ENCODE results near the gene PCDHGC3. TPM values are rescaled to one million over a fixed set of nuclear protein-coding genes. Genes with fewer than 3 reads are reported as not detected.
A peak's percentile ranks its signal among the peaks of the same experiment; 100 is the strongest.

The PCDHGC3 gene
- 21.1 and 21.9 TPM in 2 replicates for total RNA-seq (2012; rRNA removed)
- polyA plus RNA-seq (2012; rRNA removed): 58.9 and 72.1 TPM in 2 replicates
- 70.3 and 79.6 TPM in 2 replicates for polyA plus RNA-seq (2012; cell fraction: cytosol; rRNA removed)
- 18.5 and 26.3 TPM in 2 replicates for polyA plus RNA-seq (2012; cell fraction: nucleus; rRNA removed; ENCODE audit: low replicate concordance)
- percentile 91 among the genes with signal in this experiment for Bru-seq, nascent RNA
- BruChase-seq, experiment 1, labeled RNA remaining after a 6-hour chase: percentile 98 among the genes with signal in this experiment
- BruChase-seq, experiment 2, labeled RNA remaining after a 2-hour chase: percentile 95 among the genes with signal in this experiment
- long read RNA-seq, full-length matches to known transcripts: 21 of 98 reads
- long read RNA-seq, partial matches to known transcripts: 76 of 98 reads
- long read RNA-seq, other reads (novel, unspliced or antisense): 1 of 98 reads

GRCh38 chr5:141475625-141476131 is at the start of gene PCDHGC3:
PCDHGC3 (plus strand) TSS chr5:141475966; CDS start chr5:141476117, 151 bp downstream.
- peaks cover 35% of the 10 kb centered on the region for H4K20me1 ChIP-seq (ENCODE audit: insufficient read depth, low read length)
- H4K5ac ChIP-seq (ENCODE audit: low read depth, low read length): peak within 1 kb of the TSS; percentile 1; the same call in 1 of the 2 replicates
- peak within 1 kb of the TSS; percentile 54 for H3K4me3 ChIP-seq (ENCODE audit: insufficient read depth, low read depth, low read length)
- BruUV-seq (replicated peaks): no TSS peak
- peak; percentile 97 for ATAC-seq (ENCODE audit: low read depth)
- H2AFZ ChIP-seq (replicated peaks; ENCODE audit: low read length, poor library complexity): peak within 1 kb of the TSS; percentile 86
- peak within 1 kb of the TSS; percentile 69 for H2AK9ac ChIP-seq (replicated peaks; ENCODE audit: low read depth, low read length, poor library complexity)
- peaks cover 26 to 41% of the 10 kb centered on the region in 2 experiments for H3K79me1 ChIP-seq (ENCODE audit: low read depth in 1 of 2, low read length in 2 of 2)
- ChIA-PET POLR2A (ENCODE audit: unreplicated experiment) (no interaction called here), CTCF (interaction anchor here (1.1 to 3.1 kb wide), 8 partner anchors 40 to 92 kb away, joined by 3 to 19 read pairs (median 6); no protein-coding TSS in a partner anchor)
- peak; percentile 95 for DNase-seq
- H3K27ac ChIP-seq (ENCODE audit: insufficient read depth, low read length): peak within 1 kb of the TSS; percentile 66
- H4K91ac ChIP-seq (ENCODE audit: insufficient read depth, low read depth, low read length): no peak within 1 kb of the TSS
- peaks cover 17% of the 10 kb centered on the region for H3K4me1 ChIP-seq (ENCODE audit: control insufficient read depth, insufficient read depth, low read length)
- H3K27me3 ChIP-seq (ENCODE audit: control insufficient read depth, insufficient read depth, low read length): no peaks in the 10 kb centered on the region
- H3K36me3 ChIP-seq (ENCODE audit: control insufficient read depth, insufficient read depth, low read length): no peaks in the 10 kb centered on the region
- dilution Hi-C loops (cut with HindIII; ENCODE audit: low sequenced_read_pairs, unreplicated experiment): no loop called here
- peak within 1 kb of the TSS; percentile 83 for H3K23ac ChIP-seq (ENCODE audit: low read depth, low read length)
- H2BK15ac ChIP-seq (ENCODE audit: low read depth, low read length): peak within 1 kb of the TSS; percentile 40; the same call in 1 of the 3 replicates
- 0% methylated on average over 15 of the region's 28 CpGs; no CpG with 5 or more reads in 1 of the 2 experiments for WGBS, 2 experiments (ENCODE audit: extremely low coverage in 2 of 2, insufficient read length in 1 of 2)
- peak within 1 kb of the TSS; percentile 52; the same call in 1 of the 2 replicates for H2AK5ac ChIP-seq (ENCODE audit: low read depth, low read length)
- in situ Hi-C loops (cut with MboI; ENCODE audit: low sequenced_read_pairs): loop anchor here (5.0 kb wide), 1 partner anchor 47 kb away; no protein-coding TSS in a partner anchor
- peak within 1 kb of the TSS; percentile 48 to 54; a peak in 3 of 4 replicates for H4K8ac ChIP-seq (ENCODE audit: low read depth in 2 of 2, low read length in 2 of 2)
- peaks cover 6% of the 10 kb centered on the region; the same call in 1 of the 2 replicates for H3K9me1 ChIP-seq (ENCODE audit: insufficient read depth, low read length)
- peak within 1 kb of the TSS; percentile 75 for H3K14ac ChIP-seq (replicated peaks; ENCODE audit: low read depth, low read length)
- H3K9ac ChIP-seq (ENCODE audit: low read depth, low read length): peak within 1 kb of the TSS; percentile 67
- no peaks in the 10 kb centered on the region for H3K9me3 ChIP-seq (ENCODE audit: control insufficient read depth, insufficient read depth, low read length)
- peak within 1 kb of the TSS; percentile 41 for H2BK5ac ChIP-seq (ENCODE audit: low read depth, low read length, poor library complexity, severe bottlenecking)
- intact Hi-C loops (cut with micrococcal nuclease): loop anchor here (1.0 to 5.0 kb wide), 5 partner anchors 34 to 82 kb away; partner anchors contain the start of genes PCDHGA12 and PCDHGB7
- H3K18ac ChIP-seq (ENCODE audit: low read depth, low read length): peak within 1 kb of the TSS; percentile 20; the same call in 1 of the 2 replicates
- peak within 1 kb of the TSS; percentile 46 for H2BK120ac ChIP-seq (ENCODE audit: low read depth, low read length)
- no peak within 1 kb of the TSS for H2BK20ac ChIP-seq (ENCODE audit: low read depth, low read length)
- H3K56ac ChIP-seq (ENCODE audit: extremely low read depth, insufficient read depth, low read length): peak within 1 kb of the TSS; percentile 56
- H3K4me2 ChIP-seq (ENCODE audit: low read depth, low read length): peak within 1 kb of the TSS; percentile 70
- H3K4ac ChIP-seq (ENCODE audit: low read depth, low read length): peak within 1 kb of the TSS; percentile 78
- TF ChIP-seq NFE2L2 (IDR thresholded peaks at IDR 0.05; ENCODE audit: low read depth, low read length) (no peak), POLR2A (IDR thresholded peaks at IDR 0.05; ENCODE audit: low read depth, low read length) (peak; percentile 57; the same call in 1 of the 2 replicates), SMC3 (IDR thresholded peaks at IDR 0.05; ENCODE audit: low read depth, low read length) (peak; percentile 39), MXI1 (IDR thresholded peaks at IDR 0.05; ENCODE audit: borderline replicate concordance, low read depth, low read length) (no peak; the same call in 1 of the 2 replicates), CTCF (conservative IDR thresholded peaks at IDR 0.05; ENCODE audit: low read depth, low read length) (peak; percentile 58), CEBPB (IDR thresholded peaks at IDR 0.05; ENCODE audit: low read depth, low read length) (no peak), MAZ (IDR thresholded peaks at IDR 0.05; ENCODE audit: borderline replicate concordance, low read depth, low read length) (peak; percentile 57; the same call in 1 of the 2 replicates), ELK1 (IDR thresholded peaks at IDR 0.05; ENCODE audit: borderline replicate concordance, low read depth, low read length) (no peak), RAD21 (IDR thresholded peaks at IDR 0.05; ENCODE audit: low read length) (peak; percentile 61), RCOR1 (IDR thresholded peaks at IDR 0.05; ENCODE audit: insufficient replicate concordance, low read length) (no peak), RFX5 (IDR thresholded peaks at IDR 0.05; ENCODE audit: low read depth, low read length) (no peak), MAFK (IDR thresholded peaks at IDR 0.05; ENCODE audit: low read depth, low read length) (no peak)

All from IMR-90 (cell line).